MM.1S (cell line): ENCODE data around the gene PPM1H.

Experiments used
- DNase-seq: peaks from one replicate; pipeline ENCODE4 v3.0.0-alpha.2; 2015
- H2AFZ ChIP-seq: fragments of 300-600 bp; sonication (generic); 2 replicates; pipeline ENCODE4 v1.6.0; 2016; ENCODE audit warnings: antibody characterized with exemption, low read length
- H3F3A ChIP-seq: fragments of 300-600 bp; sonication (generic); 2 replicates; pipeline ENCODE4 v1.6.1; 2016; ENCODE audit warnings: mild to moderate bottlenecking, antibody characterized with exemption, low read length, moderate library complexity, mixed read lengths; ENCODE audit not compliant: insufficient read depth
- H3K27ac ChIP-seq: fragments of 300-600 bp; sonication (generic); 2 replicates; pipeline ENCODE4 v1.5.1; 2016; ENCODE audit warnings: mild to moderate bottlenecking, low read length
- H3K27me3 ChIP-seq: fragments of 300-600 bp; sonication (generic); replicated peaks from 2 replicates; pipeline ENCODE4 v1.6.0; 2016; ENCODE audit warnings: low read length; ENCODE audit not compliant: insufficient read depth
- H3K36me3 ChIP-seq: fragments of 300-600 bp; sonication (generic); replicated peaks from 2 replicates; pipeline ENCODE4 v1.6.1; 2016; ENCODE audit warnings: mild to moderate bottlenecking, low read length, mixed read lengths; ENCODE audit not compliant: insufficient read depth
- H3K4me1 ChIP-seq: fragments of 300-600 bp; sonication (generic); 2 replicates; pipeline ENCODE4 v1.6.1; 2016; ENCODE audit warnings: low read length, mixed read lengths
- H3K4me2 ChIP-seq: fragments of 300-600 bp; sonication (generic); 2 replicates; pipeline ENCODE4 v1.6.0; 2016; ENCODE audit warnings: low read depth, low read length
- H3K4me3 ChIP-seq: fragments of 300-600 bp; sonication (generic); 2 replicates; pipeline ENCODE4 v1.5.1; 2016; ENCODE audit warnings: low read length, mixed read lengths
- H3K79me2 ChIP-seq: fragments of 300-600 bp; sonication (generic); 2 replicates; pipeline ENCODE4 v1.6.1; 2016; ENCODE audit warnings: mixed run types, low read length, mixed read lengths
- H3K9ac ChIP-seq: fragments of 300-600 bp; sonication (generic); 2 replicates; pipeline ENCODE4 v1.6.1; 2016; ENCODE audit warnings: low read length, mixed read lengths
- H3K9me2 ChIP-seq: fragments of 300-600 bp; sonication (generic); replicated peaks from 2 replicates; pipeline ENCODE4 v1.6.1; 2016; ENCODE audit warnings: mild to moderate bottlenecking, low read length, mixed read lengths; ENCODE audit not compliant: insufficient read depth
- H3K9me3 ChIP-seq: fragments of 300-600 bp; sonication (generic); replicated peaks from 2 replicates; pipeline ENCODE4 v1.6.1; 2016; ENCODE audit warnings: mild to moderate bottlenecking, low read length, mixed read lengths; ENCODE audit not compliant: insufficient read depth
- H4K20me1 ChIP-seq: fragments of 300-600 bp; sonication (generic); 2 replicates; pipeline ENCODE4 v1.6.1; 2016; ENCODE audit warnings: mild to moderate bottlenecking, low read length, moderate library complexity, mixed read lengths; ENCODE audit not compliant: insufficient read depth
- EZH2 ChIP-seq: fragments of 300-600 bp; sonication (generic); optimal IDR thresholded peaks from 2 replicates; pipeline ENCODE3; 2017; ENCODE audit warnings: low read depth, mild to moderate bottlenecking, antibody characterized with exemption, low read length, mixed read lengths
- EZH2phosphoT487 ChIP-seq: fragments of 300-600 bp; sonication (generic); IDR thresholded peaks from 2 replicates; pipeline ENCODE4 v1.6.1; 2018; ENCODE audit warnings: antibody characterized with exemption, low read length
- TF ChIP-seq, protein P1 (sequence below): fragments of 300-600 bp; sonication (generic); IDR thresholded peaks from 2 replicates; pipeline ENCODE4 v1.5.1; 2016; ENCODE audit warnings: antibody characterized with exemption, low read length, mixed read lengths

Gene PPM1H

DNA sequence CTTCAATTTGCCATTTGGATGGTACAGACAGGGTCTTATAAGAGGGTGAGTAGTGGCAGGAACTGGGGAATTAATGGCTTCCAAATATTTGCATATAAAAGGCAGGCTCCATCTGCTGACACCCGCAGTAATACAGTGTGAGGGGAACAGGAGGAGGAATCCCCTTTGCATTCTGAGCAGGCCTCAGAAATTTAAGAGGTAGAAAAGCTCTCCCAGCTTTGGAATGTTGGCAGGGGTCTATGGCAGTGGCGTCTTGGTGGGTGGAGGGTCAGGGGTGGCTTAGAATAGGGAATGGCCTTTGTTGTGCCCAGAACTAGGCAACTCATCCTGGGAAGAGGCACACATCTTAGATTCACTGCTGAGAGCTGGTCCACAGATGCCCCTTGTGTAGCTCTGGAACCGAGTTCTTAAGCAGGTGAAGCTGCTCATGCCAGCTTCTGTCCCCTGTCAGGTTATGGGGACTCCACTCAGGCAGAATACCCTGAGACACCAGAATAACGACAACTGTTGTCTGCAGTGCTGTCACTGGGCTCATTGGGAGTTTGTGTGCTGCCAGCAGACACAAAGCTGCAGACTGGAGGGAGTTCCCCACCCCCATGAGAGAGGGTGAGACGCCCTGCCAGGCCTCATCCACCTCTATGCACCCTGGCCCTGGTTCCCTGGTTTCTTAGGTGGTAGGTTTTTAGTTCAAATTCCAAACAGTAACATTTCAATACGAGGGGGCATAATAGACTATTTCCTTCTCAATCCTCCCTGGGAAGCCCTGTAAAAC is 278.2 kb downstream of the PPM1H start:
- Histone ChIP-seq H3K9ac (no peak overlapping the region), H3K9me2 (no peaks in the 10 kb centered on the region), H3K27ac (no peak overlapping the region), H3K4me2 (no peak overlapping the region), H3K36me3 (no peaks in the 10 kb centered on the region), H3K79me2 (no peaks in the 10 kb centered on the region), H3F3A (no peaks in the 10 kb centered on the region), H3K27me3 (no peaks in the 10 kb centered on the region), H2AFZ (no peak overlapping the region), H3K4me3 (no peak overlapping the region), H4K20me1 (no peaks in the 10 kb centered on the region; the same call in 1 of the 2 replicates), H3K9me3 (no peaks in the 10 kb centered on the region), H3K4me1 (no peaks in the 10 kb centered on the region)
- TF ChIP-seq, protein P1, sequence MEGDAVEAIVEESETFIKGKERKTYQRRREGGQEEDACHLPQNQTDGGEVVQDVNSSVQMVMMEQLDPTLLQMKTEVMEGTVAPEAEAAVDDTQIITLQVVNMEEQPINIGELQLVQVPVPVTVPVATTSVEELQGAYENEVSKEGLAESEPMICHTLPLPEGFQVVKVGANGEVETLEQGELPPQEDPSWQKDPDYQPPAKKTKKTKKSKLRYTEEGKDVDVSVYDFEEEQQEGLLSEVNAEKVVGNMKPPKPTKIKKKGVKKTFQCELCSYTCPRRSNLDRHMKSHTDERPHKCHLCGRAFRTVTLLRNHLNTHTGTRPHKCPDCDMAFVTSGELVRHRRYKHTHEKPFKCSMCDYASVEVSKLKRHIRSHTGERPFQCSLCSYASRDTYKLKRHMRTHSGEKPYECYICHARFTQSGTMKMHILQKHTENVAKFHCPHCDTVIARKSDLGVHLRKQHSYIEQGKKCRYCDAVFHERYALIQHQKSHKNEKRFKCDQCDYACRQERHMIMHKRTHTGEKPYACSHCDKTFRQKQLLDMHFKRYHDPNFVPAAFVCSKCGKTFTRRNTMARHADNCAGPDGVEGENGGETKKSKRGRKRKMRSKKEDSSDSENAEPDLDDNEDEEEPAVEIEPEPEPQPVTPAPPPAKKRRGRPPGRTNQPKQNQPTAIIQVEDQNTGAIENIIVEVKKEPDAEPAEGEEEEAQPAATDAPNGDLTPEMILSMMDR, result no peak
- TF ChIP-seq EZH2, result no peak
- no peak for TF ChIP-seq EZH2phosphoT487
- DNase-seq, result no peak

DNA sequence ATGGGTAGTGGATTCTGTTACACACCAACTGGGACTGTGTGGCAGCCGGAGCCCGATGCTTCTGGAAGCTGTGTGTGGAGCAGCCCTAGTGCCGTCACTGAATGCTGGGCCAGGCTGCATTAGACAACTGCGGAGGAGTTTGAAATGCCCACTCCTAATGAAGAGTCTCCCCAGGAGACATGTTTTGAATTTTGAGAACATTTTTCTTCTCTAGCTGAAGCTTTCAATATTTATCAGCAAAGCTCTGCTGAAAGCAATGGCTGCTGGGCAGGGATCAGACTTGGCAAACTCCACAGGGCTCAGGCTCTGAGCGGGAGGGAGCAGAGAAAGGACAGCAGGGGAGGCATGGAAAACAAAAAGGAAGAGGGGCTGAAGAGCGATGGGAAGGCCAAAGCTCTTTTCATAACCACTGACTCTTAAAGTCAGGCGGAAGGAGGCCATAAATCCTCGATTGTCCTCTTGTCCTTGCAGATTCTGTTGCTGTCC is 279.2 kb downstream of the PPM1H start:
- Histone ChIP-seq H3K9me3 (no peaks in the 10 kb centered on the region), H2AFZ (no peak overlapping the region), H3K36me3 (no peaks in the 10 kb centered on the region), H3K27ac (no peak overlapping the region), H4K20me1 (no peaks in the 10 kb centered on the region; the same call in 1 of the 2 replicates), H3K79me2 (no peaks in the 10 kb centered on the region), H3K9me2 (no peaks in the 10 kb centered on the region), H3K4me1 (no peaks in the 10 kb centered on the region), H3K9ac (no peak overlapping the region), H3K4me2 (no peak overlapping the region), H3F3A (no peaks in the 10 kb centered on the region), H3K27me3 (no peaks in the 10 kb centered on the region), H3K4me3 (no peak overlapping the region)
- no peak for DNase-seq
- TF ChIP-seq, protein P1, result no peak
- TF ChIP-seq EZH2phosphoT487 (no peak), EZH2 (no peak)

DNA sequence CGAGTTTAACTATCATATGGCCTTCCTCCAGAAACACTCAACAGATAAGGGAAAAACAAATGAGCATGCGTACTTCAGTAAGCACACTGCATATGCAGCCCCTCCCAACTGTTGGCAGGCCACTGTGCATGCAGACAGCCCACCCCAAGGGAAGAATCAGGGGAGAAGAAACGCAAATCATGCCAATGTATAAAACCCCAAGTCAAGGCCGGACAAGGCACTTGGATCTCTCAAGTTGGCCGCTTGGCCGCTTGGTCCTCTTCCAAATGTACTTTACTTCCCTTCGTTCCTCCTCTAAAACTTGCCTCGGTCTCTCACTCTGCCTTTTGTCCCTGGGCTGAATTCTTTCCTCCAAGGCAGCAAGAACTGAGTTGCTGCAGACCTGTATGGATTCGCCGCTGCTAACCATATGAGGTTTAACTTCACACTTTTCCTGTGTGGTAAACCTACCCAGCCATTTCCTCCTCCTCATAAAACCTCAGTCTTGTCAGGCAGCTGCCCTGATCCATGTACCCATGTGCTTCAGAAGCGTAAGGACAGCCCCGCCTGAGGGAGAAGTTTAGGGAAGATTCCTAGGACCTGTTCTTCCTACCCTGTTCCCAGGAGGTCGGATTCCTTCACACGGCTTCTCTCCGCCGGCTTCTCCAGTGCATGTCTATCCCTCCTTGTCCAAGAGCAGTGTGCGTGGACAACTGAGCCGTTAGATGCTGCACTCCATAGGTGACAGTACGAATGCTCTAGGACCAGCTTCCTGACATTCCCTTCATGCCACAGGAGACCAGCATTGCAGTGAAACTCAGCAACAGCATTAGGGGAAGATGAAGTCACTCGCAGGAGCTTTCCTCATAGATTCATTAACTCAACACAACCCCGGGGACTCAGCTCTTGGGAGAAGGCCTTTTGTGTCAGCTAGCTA is 280.4 kb downstream of the PPM1H start:
- no peaks in the 10 kb centered on the region for H3K9me2 ChIP-seq
- no peaks in the 10 kb centered on the region for H3K79me2 ChIP-seq
- H3K4me2 ChIP-seq, result no peak overlapping the region
- no peaks in the 10 kb centered on the region for H3F3A ChIP-seq
- no peaks in the 10 kb centered on the region for H3K27me3 ChIP-seq
- TF ChIP-seq, protein P1, result no peak
- no peak for TF ChIP-seq EZH2
- TF ChIP-seq EZH2phosphoT487, result no peak
- no peak overlapping the region for H3K4me3 ChIP-seq
- H3K27ac ChIP-seq, result no peak overlapping the region
- H3K4me1 ChIP-seq, result no peaks in the 10 kb centered on the region
- H2AFZ ChIP-seq, result no peak overlapping the region
- no peaks in the 10 kb centered on the region for H3K36me3 ChIP-seq
- H3K9me3 ChIP-seq, result no peaks in the 10 kb centered on the region
- no peak overlapping the region for H3K9ac ChIP-seq
- no peaks in the 10 kb centered on the region; the same call in 1 of the 2 replicates for H4K20me1 ChIP-seq
- no peak for DNase-seq
